Endothelial cell of umbilical vein (primary cell): ENCODE measurements around the gene CEP85L. TPM values are rescaled to one million over a fixed set of nuclear protein-coding genes. Genes with fewer than 3 reads are reported as not detected.

Experiments used
- BruUV-seq: library from RNA; stranded (reverse); fragments of 400-500 nt; replicated peaks from 2 replicates; lab custom pipeline; 2021; lab: Mats Ljungman, UMichigan
- CTCF ChIA-PET: fragments of 300-600, 350-600 bp; sonication (Branson Sonifier 250); formaldehyde crosslinking; loops from one replicate; lab custom pipeline; 2021; ENCODE audit warnings: antibody characterized with exemption, inconsistent platforms; lab: Charles Lee
- POLR2A ChIA-PET: fragments of 300-600, 350-600 bp; sonication (Branson Sonifier 250); formaldehyde crosslinking; loops from one replicate; lab custom pipeline; 2021; ENCODE audit warnings: antibody characterized with exemption, inconsistent platforms; lab: Charles Lee
- DNase-seq: peaks from one replicate; pipeline ENCODE4 v3.0.0-alpha.2; 2011; ENCODE audit warnings: low read depth, low spot score
- FAIRE-seq: peaks from 2 replicates; lab custom pipeline; 2011; peaks lifted over from hg19 to GRCh38; lab: Jason Lieb, UNC
- H2AFZ ChIP-seq: 2 replicates; pipeline ENCODE4 v1.6.0; 2012; ENCODE audit warnings: low read depth, low read length, control low read depth, inconsistent platforms
- H3K27ac ChIP-seq: 2 replicates; pipeline ENCODE4 v1.5.1; 2011; ENCODE audit warnings: low read depth, mild to moderate bottlenecking, control low read depth, low read length, moderate library complexity; ENCODE audit not compliant: insufficient read depth
- H3K27me3 ChIP-seq, 2 experiments: 2 replicates each; pipeline versions ENCODE4 v1.6.0 to v1.6.1; 2011; ENCODE audit warnings: low read length in 2 of 2, mixed read lengths in 1 of 2; ENCODE audit not compliant: control insufficient read depth in 2 of 2, insufficient read depth in 2 of 2
- H3K36me3 ChIP-seq, 2 experiments: 2 replicates in 1 of 2; 3 replicates in 1 of 2; pipeline ENCODE4 v1.5.1; 2011; ENCODE audit warnings: low read length in 2 of 2, mild to moderate bottlenecking in 1 of 2, moderate library complexity in 1 of 2; ENCODE audit not compliant: control insufficient read depth in 2 of 2, insufficient read depth in 2 of 2; ENCODE audit errors: extremely low read depth in 1 of 2
- H3K4me1 ChIP-seq: 3 replicates; pipeline ENCODE4 v1.5.1; 2011; ENCODE audit warnings: mild to moderate bottlenecking, low read length; ENCODE audit not compliant: control insufficient read depth, insufficient read depth; ENCODE audit errors: extremely low read depth
- H3K4me2 ChIP-seq: 2 replicates; pipeline ENCODE4 v1.6.1; 2011; ENCODE audit warnings: low read length, control low read depth, mixed read lengths; ENCODE audit not compliant: insufficient read depth
- H3K4me3 ChIP-seq, 3 experiments: fragments of 200-600 bp in 1 of 3; sonication (generic), shearing (Covaris generic) in 1 of 3; replicated peaks in 1 of 3; 2 replicates each; pipeline ENCODE4 v1.5.1; 2011 to 2016; ENCODE audit warnings: control low read depth in 3 of 3, low read length in 3 of 3, mild to moderate bottlenecking in 2 of 3, inconsistent platforms in 1 of 3, low read depth in 1 of 3, moderate library complexity in 1 of 3; ENCODE audit not compliant: insufficient read depth in 1 of 3
- H3K79me2 ChIP-seq: 2 replicates; pipeline ENCODE4 v1.6.0; 2012; ENCODE audit warnings: low read length, inconsistent platforms; ENCODE audit not compliant: control insufficient read depth, insufficient read depth
- H3K9ac ChIP-seq: replicated peaks from 2 replicates; pipeline ENCODE3; 2011; ENCODE audit warnings: low read length, control low read depth; ENCODE audit not compliant: insufficient read depth; ENCODE audit errors: extremely low read depth
- H3K9me1 ChIP-seq: replicated peaks from 3 replicates; pipeline ENCODE4 v1.6.0; 2011; ENCODE audit warnings: mild to moderate bottlenecking, low read length; ENCODE audit not compliant: control insufficient read depth, insufficient read depth; ENCODE audit errors: extremely low read depth
- H3K9me3 ChIP-seq: replicated peaks from 2 replicates; pipeline ENCODE4 v1.5.1; 2012; ENCODE audit warnings: low read length, inconsistent platforms; ENCODE audit not compliant: control insufficient read depth, insufficient read depth
- H4K20me1 ChIP-seq: replicated peaks from 2 replicates; pipeline ENCODE3; 2011; ENCODE audit warnings: mild to moderate bottlenecking, low read length; ENCODE audit not compliant: control insufficient read depth, insufficient read depth; ENCODE audit errors: extremely low read depth
- CTCF ChIP-seq, 2 donors: IDR thresholded peaks; 1 replicate in 1 of 2; 2 replicates in 1 of 2; pipeline ENCODE4 v1.5.1; 2011; ENCODE audit warnings: low read length in 2 of 2, mild to moderate bottlenecking in 2 of 2, moderate library complexity in 2 of 2, control low read depth in 1 of 2, inconsistent platforms in 1 of 2, low read depth in 1 of 2; ENCODE audit not compliant: insufficient read depth in 1 of 2; ENCODE audit errors: extremely low read depth in 1 of 2
- EZH2 ChIP-seq: IDR thresholded peaks from 2 replicates; pipeline ENCODE4 v1.6.1; 2012; ENCODE audit warnings: borderline replicate concordance, low read depth, mild to moderate bottlenecking, moderate library complexity, low read length, inconsistent platforms; ENCODE audit not compliant: severe bottlenecking
- FOS ChIP-seq: IDR thresholded peaks from 2 replicates; pipeline ENCODE4 v1.6.1; 2011; ENCODE audit warnings: mild to moderate bottlenecking, low read length, moderate library complexity, borderline replicate concordance; ENCODE audit not compliant: insufficient read depth
- GATA2 ChIP-seq: IDR thresholded peaks from 2 replicates; pipeline ENCODE4 v1.7.0; 2011; ENCODE audit warnings: low read depth, mild to moderate bottlenecking, moderate library complexity, mixed read lengths, low read length; ENCODE audit not compliant: insufficient read length, insufficient read depth
- JUN ChIP-seq: IDR thresholded peaks from 2 replicates; pipeline ENCODE4 v1.6.1; 2011; ENCODE audit warnings: borderline replicate concordance, low read depth; ENCODE audit not compliant: insufficient read length, insufficient read depth
- MYC ChIP-seq: IDR thresholded peaks from one replicate; pipeline ENCODE4 v1.6.1; 2011; ENCODE audit warnings: mild to moderate bottlenecking, low read depth, low read length
- POLR2AphosphoS5 ChIP-seq: IDR thresholded peaks from 2 replicates; pipeline ENCODE4 v1.6.1; 2012; ENCODE audit warnings: low read depth, mild to moderate bottlenecking, control low read depth, low read length, moderate library complexity; ENCODE audit not compliant: insufficient read depth
- dilution Hi-C: fragments of 300-500 bp; cut with MboI; formaldehyde crosslinking; loops from one replicate; pipeline ENCODE4 v1.15.0; 2019; ENCODE audit warnings: low sequenced_read_pairs; ENCODE audit not compliant: extremely low pct_ligation_motif_present
- intact Hi-C: fragments of 100-400 bp; cut with micrococcal nuclease; formaldehyde crosslinking; loops from one replicate; pipeline ENCODE4 v1.10.0; 2022
- polyA plus RNA-seq, 4 experiments: library from polyadenylated mRNA; depleted of rRNA in 3 of 4; stranded (reverse) in 3 of 4; unstranded in 1 of 4; fragments of >200 nt; gene quantifications; 2 replicates each; pipeline versions ENCODE4 v1.2.1 to v1.2.3, GENCODE V29; 2011 to 2012; ENCODE audit warnings: missing spikeins in 1 of 4
- total RNA-seq: library from RNA; stranded (reverse); gene quantifications from 2 replicates; pipeline ENCODE4 v1.2.3, GENCODE V29; 2021

The CEP85L gene
- total and polyA plus RNA-seq, 2 donors (not counting 3 experiments of a cell fraction or from before 2014, with no cell fraction given): 1.8 to 9.2 TPM

DNA sequence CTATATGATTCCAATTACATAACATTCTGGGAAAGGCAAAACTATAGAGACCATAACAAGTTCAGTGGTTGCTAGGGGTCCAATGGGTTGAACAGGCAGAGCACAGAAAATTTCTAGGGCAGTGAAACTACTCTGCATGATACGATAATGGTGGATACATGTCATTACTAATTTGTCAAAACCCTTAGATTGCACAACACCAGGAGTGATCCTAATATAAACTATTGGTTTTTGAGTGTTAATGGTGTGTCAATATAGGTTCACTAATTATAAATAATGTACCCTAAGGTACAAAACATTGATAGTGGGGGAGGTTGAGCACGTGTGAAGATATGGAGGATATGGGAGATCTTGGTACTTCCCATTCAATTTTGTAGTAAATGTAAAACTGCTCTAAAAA, 145.7 kb downstream of the CEP85L start:
- no peak overlapping the region for H3K9ac ChIP-seq
- H3K27ac ChIP-seq: no peak overlapping the region
- BruUV-seq: no TSS peak
- H3K9me3 ChIP-seq: no peaks in the 10 kb centered on the region
- POLR2A ChIA-PET: no interaction called here
- no peak overlapping the region for H3K4me2 ChIP-seq
- dilution Hi-C loops (no loop called here), intact Hi-C loops (no loop called here)
- no peak for DNase-seq
- H3K79me2 ChIP-seq: no peaks in the 10 kb centered on the region
- no peak overlapping the region for H3K4me3 ChIP-seq
- CTCF ChIA-PET: no interaction called here
- FAIRE-seq: no peak
- no peaks in the 10 kb centered on the region for H3K9me1 ChIP-seq
- H3K4me1 ChIP-seq: no peaks in the 10 kb centered on the region
- H3K36me3 ChIP-seq: no peaks in the 10 kb centered on the region
- H2AFZ ChIP-seq: no peak overlapping the region
- TF ChIP-seq MYC (no peak), POLR2AphosphoS5 (no peak)
- H4K20me1 ChIP-seq: peaks cover 3% of the 10 kb centered on the region
- no peaks in the 10 kb centered on the region for H3K27me3 ChIP-seq

DNA sequence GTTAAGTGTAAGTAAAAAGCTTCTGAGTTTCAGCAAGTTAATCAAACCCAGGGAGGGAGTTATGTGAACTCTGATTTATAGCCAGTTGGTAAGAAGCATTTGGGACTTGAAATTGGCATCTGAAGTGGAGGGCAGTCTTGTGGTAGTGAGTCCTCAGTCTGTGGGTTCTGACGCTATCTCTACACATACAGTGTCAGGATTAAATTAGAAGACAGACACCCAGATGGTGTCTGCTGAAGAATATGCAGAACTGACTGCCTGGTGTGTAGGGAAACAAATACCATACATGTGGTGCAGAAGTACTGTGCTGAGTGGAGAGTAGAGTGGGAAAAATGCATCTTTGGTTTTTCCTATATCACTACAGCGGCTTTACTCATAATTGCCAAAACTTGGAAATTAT, 146.8 kb downstream of the CEP85L start:
- H3K36me3 ChIP-seq: no peaks in the 10 kb centered on the region
- no peaks in the 10 kb centered on the region for H3K79me2 ChIP-seq
- H3K27ac ChIP-seq: no peak overlapping the region
- no peaks in the 10 kb centered on the region for H3K27me3 ChIP-seq
- TF ChIP-seq EZH2: no peak
- TF ChIP-seq MYC: no peak
- no peak for TF ChIP-seq JUN
- TF ChIP-seq GATA2: no peak
- TF ChIP-seq CTCF (IDR thresholded peaks at IDR 0.05; ENCODE audit: extremely low read depth in 1 of 2, insufficient read depth in 1 of 2, low read depth in 1 of 2, low read length in 2 of 2): no peak
- no peak for TF ChIP-seq FOS
- no peak overlapping the region for H2AFZ ChIP-seq
- H3K9ac ChIP-seq: no peak overlapping the region
- CTCF ChIA-PET: interaction anchor here (1.3 kb wide), 2 partner anchors 11 to 219 kb away, joined by 3 to 4 read pairs; no protein-coding TSS in a partner anchor
- no TSS peak for BruUV-seq
- dilution Hi-C loops: no loop called here
- H3K4me3 ChIP-seq: no peak overlapping the region
- no peaks in the 10 kb centered on the region for H3K9me1 ChIP-seq
- no peak for DNase-seq
- no peaks in the 10 kb centered on the region for H3K9me3 ChIP-seq
- intact Hi-C loops: no loop called here
- POLR2A ChIA-PET: no interaction called here
- FAIRE-seq: no peak
- H3K4me2 ChIP-seq: no peak overlapping the region
- peaks cover 3% of the 10 kb centered on the region for H4K20me1 ChIP-seq
- H3K4me1 ChIP-seq: no peaks in the 10 kb centered on the region
